HG02884 (cell line): Measurements from ENCODE around the gene SLC16A8.
"Not testable (repeated sequence)": the region's sequence is repeated elsewhere in the genome, so short reads cannot be mapped to it uniquely, and the experiment has no call there.

ENCODE experiments used
- ATAC-seq: cut with Tn5 transposase; IDR thresholded peaks from one replicate; pipeline ENCODE4 v1.9.1; 2021; ENCODE audit warnings: mild to moderate bottlenecking, moderate library complexity; ENCODE audit not compliant: unreplicated experiment

Gene SLC16A8

GRCh38 chr22:38083931-38084631 lies at the start of gene SLC16A8:
SLC16A8 (minus strand) TSS chr22:38084184; CDS start chr22:38082873, 1,311 bp downstream.
- no peak for ATAC-seq

GRCh38 chr22:38133331-38133730 lies 49.3 kb upstream of the SLC16A8 start:
- no peak for ATAC-seq

- no peak for ATAC-seq
Observed at GRCh38 chr22:38132794-38133193, 48.8 kb upstream of the SLC16A8 start.

- ATAC-seq = no peak
Observed at GRCh38 chr22:38132136-38132535, 48.2 kb upstream of the SLC16A8 start.

GRCh38 chr22:38131399-38131798 lies 47.4 kb upstream of the SLC16A8 start:
- ATAC-seq = no peak

GRCh38 chr22:38129856-38130255 lies 45.9 kb upstream of the SLC16A8 start:
- no peak for ATAC-seq

- no peak for ATAC-seq
Observed at GRCh38 chr22:38129021-38129420, 45.0 kb upstream of the SLC16A8 start.

GRCh38 chr22:38127869-38128268 lies 43.9 kb upstream of the SLC16A8 start:
- no peak for ATAC-seq

- ATAC-seq = no peak
Observed at GRCh38 chr22:38126928-38127668, 43.1 kb upstream of the SLC16A8 start.

GRCh38 chr22:38125751-38126201 lies 41.8 kb upstream of the SLC16A8 start:
- no peak for ATAC-seq

- ATAC-seq = no peak
Observed at GRCh38 chr22:38125038-38125610, 41.1 kb upstream of the SLC16A8 start.

- no peak for ATAC-seq
Observed at GRCh38 chr22:38124236-38124974, 40.4 kb upstream of the SLC16A8 start.

- ATAC-seq = no peak
Observed at GRCh38 chr22:38122616-38123015, 38.6 kb upstream of the SLC16A8 start.

- no peak for ATAC-seq
Observed at GRCh38 chr22:38120359-38121110, 36.6 kb upstream of the SLC16A8 start.

GRCh38 chr22:38118747-38119146 lies 34.8 kb upstream of the SLC16A8 start:
- not testable (repeated sequence) for ATAC-seq

GRCh38 chr22:38118182-38118581 lies 34.2 kb upstream of the SLC16A8 start:
- ATAC-seq = no peak

GRCh38 chr22:38117556-38117955 lies 33.6 kb upstream of the SLC16A8 start:
- ATAC-seq = not testable (repeated sequence)

GRCh38 chr22:38115423-38116205 lies 31.6 kb upstream of the SLC16A8 start:
- no peak for ATAC-seq

- ATAC-seq = no peak
Observed at GRCh38 chr22:38114484-38115398, 30.8 kb upstream of the SLC16A8 start.
